Thyroid gland (tissue), 4 donors: Measurements from ENCODE around the gene VPS54. TPM values are rescaled to one million over a fixed set of nuclear protein-coding genes. Genes with fewer than 3 reads are reported as not detected.
"Not testable (repeated sequence)": the region's sequence is repeated elsewhere in the genome, so short reads cannot be mapped to it uniquely, and the experiment has no call there.

ENCODE experiments used
- DNase-seq, 2 donors: peaks; one replicate each; pipeline ENCODE4 v3.0.0-alpha.2; 2019
- H3K27ac ChIP-seq, 3 donors: fragments of 200-600 bp; sonication (generic); 1 replicate in 2 of 3; 2 replicates in 1 of 3; pipeline ENCODE4 v1.5.1; 2016 to 2019; ENCODE audit warnings: mild to moderate bottlenecking in 1 of 3, moderate library complexity in 1 of 3
- H3K27me3 ChIP-seq: fragments of 200-600 bp; sonication (generic); one replicate; pipeline ENCODE4 v1.5.1; 2019
- H3K36me3 ChIP-seq, 2 donors: fragments of 200-600 bp; sonication (generic); one replicate each; pipeline ENCODE4 v1.5.1; 2016 to 2019
- H3K4me1 ChIP-seq, 2 donors: fragments of 200-600 bp; sonication (generic); one replicate each; pipeline ENCODE4 v1.5.1; 2017 to 2019
- H3K4me3 ChIP-seq, 3 donors: fragments of 200-600 bp; sonication (generic); replicated peaks in 1 of 3; 1 replicate in 2 of 3; 2 replicates in 1 of 3; pipeline ENCODE4 v1.5.1; 2016; ENCODE audit warnings: mild to moderate bottlenecking in 1 of 3
- H3K9me3 ChIP-seq: fragments of 200-600 bp; sonication (generic); one replicate; pipeline ENCODE4 v1.5.1; 2017
- POLR2A ChIP-seq, 2 donors: fragments of 450-650 bp; IDR thresholded peaks; one replicate each; pipeline ENCODE4 v1.6.1; 2017; ENCODE audit warnings: antibody characterized with exemption in 2 of 2, mild to moderate bottlenecking in 2 of 2, moderate library complexity in 1 of 2
- WGBS, 2 donors: methylation state at CpG; one replicate each; pipeline ENCODE4 v1.1.5; 2017; 5-methylcytosine and 5-hydroxymethylcytosine counted together
- intact Hi-C: fragments of 100-400 bp; cut with DNase I; formaldehyde crosslinking; loops from one replicate; pipeline ENCODE4 v1.15.1; 2023
- total RNA-seq, 4 donors: library from RNA; depleted of rRNA; stranded (reverse); fragments of >200 nt; gene quantifications; one replicate each; pipeline ENCODE4 v1.2.3, GENCODE V29; 2016
- TF ChIP-seq, protein P1 (sequence below), 6 experiments: fragments of 200-600 bp in 3 of 6; fragments of 450-650 bp in 3 of 6; sonication (generic) in 3 of 6; IDR thresholded peaks; one replicate each; pipeline ENCODE4 v1.5.1; 2016 to 2019; ENCODE audit warnings: antibody characterized with exemption in 6 of 6, mild to moderate bottlenecking in 2 of 6, inconsistent platforms in 1 of 6, moderate library complexity in 1 of 6

The VPS54 gene
- total RNA-seq, 4 donors from 2014 or later: 34.4 to 40.8 (median 35.9) TPM

DNA sequence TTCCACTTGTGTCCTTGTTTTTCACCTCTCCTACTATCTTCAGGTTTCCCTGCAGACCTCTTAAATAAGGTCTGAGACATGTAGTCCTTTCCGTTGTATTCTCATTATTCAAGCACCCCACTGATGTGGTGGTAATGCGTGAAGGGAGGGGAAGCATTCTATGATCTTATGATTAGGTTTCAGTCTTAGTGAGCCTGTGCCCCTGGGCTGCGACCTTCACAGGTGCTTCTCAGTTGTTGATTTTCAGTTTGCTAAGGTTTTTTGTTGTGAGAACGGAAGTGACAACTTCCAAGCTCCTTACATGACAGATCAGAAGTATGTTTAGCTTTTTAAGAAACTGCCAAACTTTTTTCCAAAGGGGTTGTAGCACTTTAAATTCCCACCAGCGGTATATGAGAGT is 41.3 kb downstream of the VPS54 start:
- H3K9me3 ChIP-seq: no peaks in the 10 kb centered on the region
- H3K36me3 ChIP-seq: peaks cover 0 to 10% of the 10 kb centered on the region in 2 donors
- H3K27ac ChIP-seq: no peak overlapping the region
- no peak for TF ChIP-seq POLR2A (IDR thresholded peaks at IDR 0.05)
- TF ChIP-seq, protein P1, sequence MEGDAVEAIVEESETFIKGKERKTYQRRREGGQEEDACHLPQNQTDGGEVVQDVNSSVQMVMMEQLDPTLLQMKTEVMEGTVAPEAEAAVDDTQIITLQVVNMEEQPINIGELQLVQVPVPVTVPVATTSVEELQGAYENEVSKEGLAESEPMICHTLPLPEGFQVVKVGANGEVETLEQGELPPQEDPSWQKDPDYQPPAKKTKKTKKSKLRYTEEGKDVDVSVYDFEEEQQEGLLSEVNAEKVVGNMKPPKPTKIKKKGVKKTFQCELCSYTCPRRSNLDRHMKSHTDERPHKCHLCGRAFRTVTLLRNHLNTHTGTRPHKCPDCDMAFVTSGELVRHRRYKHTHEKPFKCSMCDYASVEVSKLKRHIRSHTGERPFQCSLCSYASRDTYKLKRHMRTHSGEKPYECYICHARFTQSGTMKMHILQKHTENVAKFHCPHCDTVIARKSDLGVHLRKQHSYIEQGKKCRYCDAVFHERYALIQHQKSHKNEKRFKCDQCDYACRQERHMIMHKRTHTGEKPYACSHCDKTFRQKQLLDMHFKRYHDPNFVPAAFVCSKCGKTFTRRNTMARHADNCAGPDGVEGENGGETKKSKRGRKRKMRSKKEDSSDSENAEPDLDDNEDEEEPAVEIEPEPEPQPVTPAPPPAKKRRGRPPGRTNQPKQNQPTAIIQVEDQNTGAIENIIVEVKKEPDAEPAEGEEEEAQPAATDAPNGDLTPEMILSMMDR (IDR thresholded peaks at IDR 0.05): no peak
- WGBS, 2 donors: 89 to 93% methylated on average over 5 of the region's 5 CpGs
- H3K27me3 ChIP-seq: no peaks in the 10 kb centered on the region
- H3K4me1 ChIP-seq: no peaks in the 10 kb centered on the region
- intact Hi-C loops: no loop called here
- DNase-seq: no peak
- H3K4me3 ChIP-seq: no peak overlapping the region

DNA sequence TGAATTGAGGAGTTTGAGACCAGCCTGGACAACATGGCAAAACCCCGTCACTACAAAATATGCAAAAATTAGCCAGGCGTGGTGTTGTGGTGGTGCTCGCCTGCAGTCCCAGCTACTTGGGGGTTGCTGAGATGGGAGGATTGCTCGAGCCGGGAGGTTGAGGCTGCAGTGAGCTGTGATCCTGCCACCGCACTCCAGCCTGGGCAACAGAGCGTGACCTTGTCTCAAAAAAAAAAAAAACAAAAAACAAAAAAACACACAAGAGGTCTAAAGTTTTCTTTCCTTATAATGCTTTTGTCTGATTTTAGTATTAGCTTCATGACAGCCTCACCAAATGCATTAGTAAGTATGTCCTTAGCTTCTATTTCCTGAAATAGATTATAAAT is 43.1 kb downstream of the VPS54 start:
- 94 to 96% methylated on average over 7 of the region's 7 CpGs for WGBS, 2 donors
- H3K36me3 ChIP-seq: peaks cover 8 to 9% of the 10 kb centered on the region in 2 donors

DNA sequence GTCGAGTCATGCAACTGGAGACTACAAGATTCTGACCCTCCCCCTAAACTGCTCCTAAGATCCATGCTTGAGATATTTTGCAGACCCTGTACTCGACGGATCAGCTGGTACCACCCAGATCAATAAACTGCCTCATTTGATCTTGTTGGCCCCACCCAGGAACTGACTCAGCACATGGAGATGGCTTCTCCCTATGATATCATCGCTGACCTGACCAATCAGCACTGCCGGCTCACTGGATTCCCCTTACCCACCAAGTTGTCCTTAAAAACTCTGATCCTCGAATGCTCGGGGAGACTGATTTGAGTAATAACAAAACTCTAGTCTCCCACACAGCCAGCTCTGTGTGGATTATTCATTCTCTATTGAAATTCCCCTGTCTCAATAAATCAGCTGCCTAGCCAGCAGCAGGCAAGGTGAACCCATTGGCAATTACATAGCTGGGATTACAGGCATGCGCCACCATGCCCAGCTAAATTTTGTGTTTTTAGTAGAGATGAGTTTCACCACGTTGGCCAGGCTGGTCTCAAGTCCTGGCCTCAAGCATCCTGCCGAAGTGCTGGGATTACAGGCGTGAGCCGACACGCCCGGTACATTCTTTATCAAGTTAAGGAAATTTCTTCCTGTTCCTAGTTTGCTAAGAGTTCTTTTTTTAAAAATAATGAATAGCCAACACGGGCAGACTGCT is 43.6 kb downstream of the VPS54 start:
- H3K4me1 ChIP-seq: no peaks in the 10 kb centered on the region
- H3K27ac ChIP-seq: no peak overlapping the region
- intact Hi-C loops: no loop called here
- peaks cover 8 to 12% of the 10 kb centered on the region in 2 donors for H3K36me3 ChIP-seq
- no peak for DNase-seq
- H3K9me3 ChIP-seq: no peaks in the 10 kb centered on the region
- TF ChIP-seq POLR2A (IDR thresholded peaks at IDR 0.05): no peak
- TF ChIP-seq, protein P1 (IDR thresholded peaks at IDR 0.05): no peak
- 90% methylated on average over 15 of the region's 15 CpGs for WGBS, 2 donors
- H3K4me3 ChIP-seq: no peak overlapping the region
- H3K27me3 ChIP-seq: no peaks in the 10 kb centered on the region

More for the DNA sequence above, 43.1 kb downstream of the VPS54 start:
- TF ChIP-seq POLR2A (IDR thresholded peaks at IDR 0.05): no peak
- intact Hi-C loops: no loop called here
- no peaks in the 10 kb centered on the region for H3K4me1 ChIP-seq
- no peak for DNase-seq
- no peaks in the 10 kb centered on the region for H3K27me3 ChIP-seq
- H3K27ac ChIP-seq: no peak overlapping the region
- no peaks in the 10 kb centered on the region for H3K9me3 ChIP-seq
- H3K4me3 ChIP-seq: no peak overlapping the region

DNA sequence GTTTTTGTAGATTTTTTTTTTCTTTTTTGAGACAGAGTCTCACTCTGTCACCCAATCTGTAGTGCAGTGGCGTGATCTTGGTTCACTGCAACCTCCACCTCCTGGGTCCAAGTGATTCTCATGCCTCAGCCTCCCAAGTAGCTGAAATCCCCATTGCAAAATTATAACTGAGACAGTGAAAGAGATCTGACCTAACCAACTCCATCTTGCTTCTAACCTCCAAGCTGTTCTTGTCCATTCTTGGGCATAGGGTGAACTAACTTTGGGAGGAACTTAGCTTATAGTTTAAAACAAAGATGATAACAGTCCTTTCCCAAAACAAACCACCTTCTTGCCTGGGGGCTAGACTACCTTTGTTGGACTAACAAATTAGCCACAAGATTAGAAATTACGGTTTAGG is 44.2 kb downstream of the VPS54 start:
- WGBS, 2 donors: 95 to 96% methylated on average over 2 of the region's 2 CpGs
- peaks cover 5 to 12% of the 10 kb centered on the region in 2 donors for H3K36me3 ChIP-seq
- H3K4me3 ChIP-seq, H3K27me3 ChIP-seq, H3K27ac ChIP-seq, intact Hi-C loops, DNase-seq, H3K4me1 ChIP-seq, H3K9me3 ChIP-seq: not testable (repeated sequence)

DNA sequence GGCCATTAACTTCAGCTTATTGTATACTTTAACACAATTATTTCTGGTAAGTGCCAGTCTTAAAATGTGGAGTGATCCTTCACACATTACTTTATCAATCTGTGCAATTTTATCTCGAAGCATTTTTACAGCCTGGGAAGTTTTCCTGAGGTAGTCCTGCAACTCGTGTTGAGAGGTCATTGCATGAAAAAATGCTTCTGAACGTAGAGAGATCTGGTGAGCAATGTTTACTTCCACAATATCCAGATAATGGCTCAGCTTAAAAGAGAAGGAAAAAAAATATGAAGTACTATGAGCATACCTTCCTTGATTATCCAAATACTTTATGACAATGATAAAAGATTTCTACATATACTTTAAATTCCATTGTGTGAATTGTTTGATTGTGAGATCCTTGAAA is 57.0 kb downstream of the VPS54 start:
- Histone ChIP-seq H3K27me3 (no peaks in the 10 kb centered on the region), H3K4me3 (no peak overlapping the region), H3K9me3 (no peaks in the 10 kb centered on the region), H3K27ac (no peak overlapping the region), H3K36me3 (no peaks in the 10 kb centered on the region), H3K4me1 (no peaks in the 10 kb centered on the region)
- DNase-seq: no peak
- intact Hi-C loops: no loop called here
- WGBS, 2 donors: 87 to 91% methylated on average over 3 of the region's 3 CpGs
- no peak for TF ChIP-seq POLR2A (IDR thresholded peaks at IDR 0.05)
- TF ChIP-seq, protein P1 (IDR thresholded peaks at IDR 0.05): no peak

DNA sequence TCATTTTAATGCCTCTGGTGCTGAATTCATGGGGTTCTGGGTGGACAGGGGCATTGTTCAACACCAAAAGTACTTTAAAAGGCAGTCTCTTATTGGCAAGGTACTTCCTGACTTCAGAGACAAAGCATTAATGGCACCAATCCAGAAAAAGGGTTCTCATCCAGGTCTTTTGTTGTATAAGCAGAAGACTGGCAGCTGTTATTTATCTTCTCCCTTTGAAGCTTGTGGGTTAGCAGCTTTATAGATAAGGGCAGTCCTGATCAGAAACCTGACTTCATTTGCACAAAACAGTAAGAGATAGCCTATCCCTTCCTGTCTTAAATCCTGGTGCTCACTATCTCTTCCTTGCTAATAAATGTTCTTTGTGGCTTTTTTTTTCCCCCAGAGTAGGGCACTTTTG is 68.8 kb downstream of the VPS54 start:
- H3K27ac ChIP-seq: no peak overlapping the region
- intact Hi-C loops: no loop called here

More for the DNA sequence above, 68.8 kb downstream of the VPS54 start:
- Histone ChIP-seq H3K4me1 (no peaks in the 10 kb centered on the region), H3K9me3 (no peaks in the 10 kb centered on the region), H3K4me3 (no peak overlapping the region), H3K36me3 (peaks cover 5 to 6% of the 10 kb centered on the region in 2 donors), H3K27me3 (no peaks in the 10 kb centered on the region)
- TF ChIP-seq, protein P1 (IDR thresholded peaks at IDR 0.05): no peak
- no peak for TF ChIP-seq POLR2A (IDR thresholded peaks at IDR 0.05)
- DNase-seq: no peak
